ENCODE data around the gene PIKFYVE.
A peak's percentile ranks its signal among the peaks of the same experiment; 100 is the strongest.
"Not testable (repeated sequence)": the region's sequence is repeated elsewhere in the genome, so short reads cannot be mapped to it uniquely, and the experiment has no call there.

PIKFYVE gene

DNA sequence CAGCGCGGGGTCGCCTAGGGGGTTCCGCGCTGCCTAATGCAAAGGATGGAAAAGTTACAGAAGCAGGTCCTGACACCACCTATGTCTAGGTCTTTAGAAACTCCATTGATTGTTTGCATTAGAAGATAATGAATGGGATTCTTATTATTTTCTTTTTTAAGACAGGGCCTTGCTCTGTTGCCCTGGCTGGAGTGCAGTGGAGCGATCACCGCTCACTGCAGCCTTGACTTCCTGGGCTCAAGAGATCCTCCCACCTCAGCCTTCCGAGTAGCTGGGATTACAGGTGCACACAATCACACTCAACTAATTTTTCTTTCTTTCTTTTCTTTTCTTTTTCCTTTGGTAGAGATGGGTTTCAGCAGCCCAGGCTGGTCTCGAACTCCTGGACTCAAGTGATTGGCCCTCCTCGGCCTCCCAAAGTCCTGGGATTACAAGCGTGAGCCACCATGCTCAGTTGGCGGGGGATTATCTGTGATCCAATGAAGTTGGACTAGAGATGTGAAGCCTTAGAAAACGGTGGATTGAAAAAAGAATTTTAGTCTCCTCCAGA, 10.4 kb upstream of the PIKFYVE start:
- DNase-seq (ENCODE audit: low read depth, low spot score): no peak

DNA sequence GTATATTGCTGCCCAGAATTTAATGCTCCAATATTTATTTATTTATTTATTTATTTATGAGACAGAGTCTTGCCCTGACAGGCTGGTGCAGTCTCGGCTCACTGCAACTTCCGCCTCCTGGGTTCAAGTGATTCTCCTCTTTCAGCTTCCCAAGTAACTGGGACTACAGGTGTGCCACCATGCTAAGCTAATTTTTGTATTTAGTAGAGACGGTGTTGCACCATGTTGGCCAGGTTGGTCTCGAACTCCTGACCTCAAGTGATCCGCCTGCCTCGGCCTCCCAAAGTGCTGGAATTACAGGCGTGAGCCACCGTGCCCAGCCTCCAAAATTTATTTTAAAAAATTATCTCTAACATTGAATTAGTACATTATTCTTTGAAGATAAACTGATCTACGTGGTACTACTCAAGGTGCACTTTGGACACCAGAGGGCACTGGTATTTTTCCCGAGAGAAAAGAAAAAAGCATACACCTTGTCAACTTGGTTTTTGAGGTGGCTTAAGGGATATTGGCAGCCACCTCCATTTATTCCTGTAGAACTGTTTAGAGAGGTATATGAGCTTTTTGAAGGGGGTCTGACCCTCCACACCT, 9.8 kb upstream of the PIKFYVE start:
- peak; percentile 23 for DNase-seq (ENCODE audit: low read depth, low spot score)

DNA sequence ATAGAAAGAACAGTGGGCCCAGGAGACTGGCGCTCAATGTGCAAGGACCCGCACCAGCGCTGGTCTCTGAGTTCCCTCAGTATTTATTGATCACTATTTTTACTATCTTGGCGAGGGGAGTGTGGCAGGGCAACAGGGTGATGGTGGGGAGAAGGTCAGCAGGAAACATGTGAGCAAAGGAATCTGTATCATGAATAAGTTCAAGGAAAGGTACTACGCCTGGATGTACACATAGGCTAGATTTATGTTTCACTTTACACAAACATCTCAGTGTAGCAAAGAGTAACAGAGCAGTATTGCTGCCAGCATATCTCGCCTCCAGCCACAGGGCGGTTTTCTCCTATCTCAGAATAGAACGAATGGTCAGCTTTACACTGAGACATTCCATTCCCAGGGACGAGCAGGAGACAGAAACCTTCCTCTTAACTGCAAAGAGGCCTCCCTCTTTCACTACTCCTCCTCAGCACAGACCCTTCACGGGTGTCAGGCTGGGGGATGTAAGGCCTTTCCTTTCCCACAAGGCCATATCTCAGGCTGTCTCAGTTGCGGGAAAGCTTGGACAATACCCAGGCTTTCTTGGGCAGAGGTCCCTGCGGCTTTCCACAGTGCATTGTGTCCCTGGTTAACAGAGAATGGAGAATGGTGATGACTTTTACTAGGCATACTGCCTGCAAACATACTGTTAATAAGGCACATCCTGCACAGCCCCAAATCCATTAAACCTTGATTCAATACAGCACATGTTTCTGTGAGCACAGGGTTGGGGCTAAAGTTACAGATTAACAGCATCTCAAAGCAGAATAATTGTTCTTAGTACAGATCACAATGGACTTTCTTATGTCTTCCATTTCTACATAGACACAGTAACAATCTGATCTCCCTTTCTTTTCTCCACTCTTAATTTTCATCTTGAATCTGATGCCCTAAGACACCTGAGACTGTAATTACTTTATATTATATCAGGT, 8.9 kb upstream of the PIKFYVE start:
- DNase-seq (ENCODE audit: low read depth, low spot score): peak; percentile 50

DNA sequence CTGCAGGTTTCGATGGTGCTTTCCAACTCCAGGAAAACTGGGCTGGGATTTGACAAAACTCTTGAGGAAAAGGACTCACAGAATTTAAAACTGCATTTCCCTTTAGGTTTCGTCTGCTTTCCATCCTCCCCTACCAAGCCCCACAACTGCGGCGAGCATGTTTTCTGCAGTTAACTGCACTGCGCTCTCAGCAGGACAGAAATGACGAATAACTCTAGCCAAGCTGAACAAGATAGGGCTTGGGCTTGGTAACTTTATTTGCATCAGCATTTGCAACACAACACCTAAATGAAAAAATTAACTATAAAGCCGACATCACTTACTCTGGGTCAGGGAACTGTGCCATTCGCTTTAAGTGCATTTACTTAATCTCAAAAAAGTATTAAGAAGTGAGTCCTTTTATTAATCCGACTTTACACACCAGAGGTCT, 669 bp upstream of the PIKFYVE start:
- DNase-seq (ENCODE audit: low read depth, low spot score): peak; percentile 58

DNA sequence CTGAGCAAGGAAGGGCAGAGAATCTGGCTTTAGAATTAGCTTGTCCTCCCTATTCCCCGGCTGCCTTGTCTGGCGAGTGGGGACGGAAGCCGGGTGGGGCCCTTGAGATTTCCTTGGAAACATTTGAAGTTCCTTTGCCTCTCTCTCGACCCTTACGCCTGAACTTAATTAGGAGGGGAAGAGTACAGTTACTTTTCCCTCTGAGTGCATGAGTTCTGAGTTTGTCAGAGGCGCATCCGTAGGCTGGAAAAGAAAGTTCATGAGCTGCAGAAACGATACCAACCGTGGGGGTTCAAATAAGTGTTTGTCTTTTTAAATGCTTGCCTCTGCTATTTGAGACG, 468 bp downstream of the PIKFYVE start:
- no peak for DNase-seq (ENCODE audit: low read depth, low spot score)

DNA sequence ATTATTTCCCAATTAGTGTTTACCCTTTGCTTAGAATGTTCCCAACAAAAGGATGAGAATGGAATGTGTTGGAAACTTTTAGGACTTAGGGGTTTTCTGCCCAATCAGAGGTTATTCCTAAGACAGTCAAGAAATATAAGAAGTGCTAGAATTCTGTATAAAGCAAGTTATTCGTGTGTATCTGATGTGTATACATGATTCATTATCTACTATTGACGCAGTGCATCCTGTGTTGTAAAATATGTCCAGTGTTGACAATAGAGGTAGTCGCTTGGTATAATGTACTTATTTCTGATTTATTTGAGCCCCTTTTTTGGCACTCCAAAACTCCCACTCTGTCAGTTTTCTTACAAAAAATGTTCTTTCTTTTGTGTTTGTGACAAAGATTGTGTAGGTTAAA, 881 bp downstream of the PIKFYVE start:
- no peak for DNase-seq (ENCODE audit: low read depth, low spot score)

DNA sequence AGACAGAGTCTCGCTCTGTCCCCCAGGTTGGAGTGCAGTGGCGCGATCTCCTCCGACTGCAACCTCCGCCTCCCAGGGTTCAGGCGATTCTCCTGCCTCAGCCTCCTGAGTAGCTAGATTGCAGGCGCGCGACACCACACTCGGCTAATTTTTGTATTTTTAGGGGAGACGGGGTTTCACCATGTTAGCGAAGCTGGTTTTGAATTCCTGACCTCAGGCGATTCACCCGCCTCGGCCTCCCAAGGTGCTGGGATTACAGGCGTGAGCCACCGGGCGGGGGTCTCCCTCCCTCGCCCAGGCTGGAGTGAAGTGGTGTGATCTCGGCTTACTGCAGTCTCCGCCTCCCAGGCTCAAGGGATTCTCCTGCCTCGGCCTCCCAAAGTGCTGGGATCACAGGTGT, 1.5 kb downstream of the PIKFYVE start:
- not testable (repeated sequence) for DNase-seq (ENCODE audit: low read depth, low spot score)

DNA sequence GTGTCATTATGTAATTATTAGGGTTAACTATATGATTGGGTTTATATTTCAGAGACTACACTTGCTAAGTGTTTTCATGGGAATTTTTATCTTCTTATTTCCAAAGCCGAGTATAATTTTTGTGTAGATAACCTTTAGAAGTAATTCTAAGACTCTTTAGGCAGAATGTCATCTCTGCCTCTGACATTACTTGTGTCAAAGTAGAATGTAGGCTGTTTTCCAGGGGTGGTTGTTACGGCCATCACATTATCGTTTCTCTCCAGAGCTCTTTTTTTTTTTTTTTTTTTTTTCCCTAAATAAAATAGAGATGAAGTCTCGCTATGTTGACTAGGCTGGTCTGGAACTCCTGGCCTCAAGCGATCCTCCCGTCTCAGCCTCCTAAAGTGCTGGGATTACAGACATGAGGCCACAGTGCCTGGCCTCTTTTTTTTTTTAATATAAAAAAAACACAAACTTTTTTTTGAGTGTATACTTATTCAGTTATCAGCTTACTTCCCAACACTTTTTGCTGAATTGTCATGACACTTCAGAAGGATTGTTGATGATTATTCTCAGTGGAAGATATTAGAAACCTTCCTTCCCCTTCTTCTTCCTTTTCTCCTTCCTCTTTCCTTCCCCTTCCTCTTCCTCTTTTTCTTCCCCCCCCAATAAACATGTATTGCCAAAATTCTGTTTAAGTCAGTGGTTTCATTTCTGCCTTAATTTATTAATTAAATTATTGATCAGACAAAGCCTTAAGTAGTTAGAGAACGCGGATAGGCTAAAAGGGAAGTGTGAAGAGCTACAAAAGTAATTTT, 2.3 kb downstream of the PIKFYVE start:
- DNase-seq (ENCODE audit: low read depth, low spot score): no peak

DNA sequence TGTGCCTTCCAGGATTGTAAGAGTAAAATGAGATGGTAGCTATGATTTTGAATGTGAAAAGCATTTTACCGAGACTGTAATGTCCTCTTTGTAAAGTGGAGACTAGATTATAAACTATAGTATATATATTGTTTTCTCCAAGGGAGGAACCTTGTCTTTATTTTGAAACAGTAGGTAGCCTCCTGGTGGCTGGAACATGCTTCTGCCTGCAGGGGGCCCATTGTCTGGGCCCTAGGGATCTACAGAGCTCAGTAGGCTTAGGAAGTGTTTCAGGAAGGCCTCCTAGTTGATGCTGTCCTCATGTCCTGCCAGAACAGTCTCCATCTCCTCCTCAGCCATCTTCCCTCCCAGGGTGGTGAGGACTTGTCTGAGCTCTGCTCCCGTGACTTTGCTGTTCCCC, 3.0 kb downstream of the PIKFYVE start:
- no peak for DNase-seq (ENCODE audit: low read depth, low spot score)

DNA sequence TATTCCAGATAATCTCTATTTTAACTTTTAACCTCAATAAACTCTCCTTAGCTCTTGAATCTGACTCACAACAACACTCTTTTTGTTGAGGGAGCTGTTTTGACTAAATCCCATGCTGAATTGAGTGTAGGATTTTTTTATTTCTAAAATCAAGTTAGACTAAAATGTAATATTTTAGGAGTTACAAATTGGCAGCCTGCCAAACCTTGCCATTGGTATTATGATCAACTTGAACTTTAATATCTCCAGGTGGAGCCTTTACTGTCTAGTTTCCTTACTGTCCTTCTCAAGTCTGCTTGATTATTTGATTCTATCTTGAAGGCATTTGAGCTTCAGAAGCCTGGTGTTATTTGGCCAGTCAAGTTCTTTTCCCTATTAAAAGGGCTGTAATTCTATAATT, 8.7 kb downstream of the PIKFYVE start:
- DNase-seq (ENCODE audit: low read depth, low spot score): no peak

DNA sequence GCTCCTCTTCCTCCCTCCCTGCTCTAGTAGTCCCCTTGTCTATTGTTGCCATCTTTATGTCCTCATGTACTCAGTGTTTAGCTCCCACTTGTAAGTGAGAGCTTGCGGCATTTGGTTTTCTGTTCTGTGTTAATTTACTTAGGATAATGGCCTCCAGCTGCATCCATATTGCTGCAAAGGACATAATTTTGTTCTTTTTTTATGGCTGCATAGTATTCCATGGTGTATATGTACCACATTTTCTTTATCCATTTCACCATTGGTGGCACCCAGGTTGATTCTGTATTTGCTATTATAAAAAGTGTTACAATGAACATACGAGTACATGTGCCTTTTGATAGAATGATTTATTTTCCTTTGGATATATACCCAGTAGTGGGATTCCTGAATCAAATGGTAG, 12.5 kb downstream of the PIKFYVE start:
- DNase-seq (ENCODE audit: low read depth, low spot score): no peak

DNA sequence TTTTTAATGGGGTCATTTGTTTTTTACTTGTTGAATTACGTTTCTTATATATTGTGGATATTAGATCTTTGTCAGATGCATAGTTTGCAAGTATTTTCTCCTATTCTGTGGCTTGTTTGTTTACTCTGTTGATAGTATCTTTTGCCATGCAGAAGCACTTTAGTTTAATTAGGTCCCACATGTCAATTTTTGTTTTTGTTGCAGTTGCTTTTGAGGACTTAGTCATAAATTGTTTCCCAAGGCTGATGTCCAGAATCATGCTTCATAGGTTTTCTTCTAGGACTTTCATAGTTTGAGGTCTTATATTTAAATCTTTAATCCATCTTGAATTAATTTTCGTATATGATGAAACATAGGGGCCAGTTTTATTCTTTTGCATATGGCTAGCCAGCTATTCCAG, 13.2 kb downstream of the PIKFYVE start:
- DNase-seq (ENCODE audit: low read depth, low spot score): no peak

DNA sequence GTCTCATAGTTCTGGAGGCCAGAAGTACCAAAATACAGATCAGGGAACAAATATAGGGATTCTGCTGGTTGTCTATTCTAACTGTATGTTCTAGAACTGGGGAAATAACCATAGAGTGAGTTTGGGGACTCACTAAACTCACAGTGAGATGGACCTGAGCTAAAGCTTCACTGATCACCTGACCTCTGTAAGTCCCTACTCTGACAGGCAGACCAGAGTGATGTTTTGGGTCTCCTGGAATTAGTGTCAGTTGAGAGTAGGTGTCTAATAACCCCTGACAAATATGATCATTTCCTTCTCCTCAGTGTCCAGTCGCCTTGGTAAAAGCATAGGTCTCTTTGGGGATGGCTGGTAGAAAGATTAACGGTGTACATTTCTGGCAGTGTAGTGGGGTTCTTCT, 14.2 kb downstream of the PIKFYVE start:
- no peak for DNase-seq (ENCODE audit: low read depth, low spot score)

DNA sequence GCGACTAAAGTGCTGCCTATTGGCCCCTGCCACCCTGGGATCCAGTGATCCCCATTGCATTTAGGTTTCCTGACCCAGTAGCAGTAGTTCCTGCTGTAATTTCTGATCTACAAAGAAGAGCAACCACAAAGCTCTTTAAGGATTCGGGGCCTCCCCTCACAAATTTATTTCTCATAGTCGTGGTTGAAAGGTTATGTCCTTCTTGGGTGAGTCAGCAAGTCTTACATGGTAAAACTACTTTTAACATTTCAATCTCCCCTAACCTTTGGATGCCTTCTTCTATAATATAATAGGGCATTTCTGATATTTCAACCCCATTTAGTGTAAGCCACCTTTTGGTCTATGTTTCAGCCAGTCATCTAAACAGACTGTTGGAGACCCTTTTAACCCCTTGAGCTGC, 14.9 kb downstream of the PIKFYVE start:
- DNase-seq (ENCODE audit: low read depth, low spot score): peak; percentile 42

DNA sequence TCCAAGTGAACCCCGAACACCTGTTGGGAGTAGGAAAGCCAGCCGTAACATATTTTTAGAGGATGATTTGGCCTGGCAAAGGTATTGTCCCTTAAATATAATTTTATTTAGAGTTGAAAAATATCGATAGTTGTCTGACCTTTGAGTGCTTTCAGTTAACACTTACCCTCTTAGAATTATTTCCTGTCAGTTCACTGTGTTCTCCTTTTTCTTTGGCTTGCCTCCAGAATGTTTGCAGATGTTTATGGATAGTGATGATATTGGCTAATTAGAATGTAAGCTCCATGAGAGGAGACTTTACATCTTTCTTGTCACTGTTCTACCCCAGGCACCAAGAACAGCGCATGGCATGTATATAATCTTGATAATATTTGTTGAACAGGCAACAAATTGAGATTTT, 19.8 kb downstream of the PIKFYVE start:
- DNase-seq (ENCODE audit: low read depth, low spot score): no peak

DNA sequence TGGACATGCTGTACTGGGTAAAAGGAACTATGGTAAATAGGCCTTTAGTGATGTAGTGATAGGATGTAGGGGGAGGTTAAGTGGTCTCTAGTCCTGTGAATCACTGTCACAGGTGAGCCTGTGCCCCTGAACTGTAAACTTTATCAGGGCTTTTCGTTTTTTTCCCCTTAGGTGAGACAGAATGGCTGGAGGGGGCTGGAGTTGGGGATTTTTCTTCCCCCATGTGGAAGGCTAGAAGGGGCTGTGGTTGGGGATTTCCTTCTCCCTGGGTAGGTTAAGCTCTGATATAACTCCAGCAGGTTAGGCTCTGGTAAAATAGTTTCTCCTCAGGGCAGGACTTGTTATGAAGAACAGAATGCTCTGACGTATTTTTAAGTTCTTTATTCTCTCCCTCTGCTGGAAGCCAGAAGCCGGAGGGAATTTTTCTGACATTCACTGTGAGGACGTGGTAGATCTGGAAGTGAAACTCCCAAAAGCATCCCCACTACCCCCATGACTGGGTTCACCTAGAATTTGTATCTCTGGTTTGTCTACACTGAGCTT, 28.5 kb downstream of the PIKFYVE start:
- DNase-seq (ENCODE audit: low read depth, low spot score): no peak

DNA sequence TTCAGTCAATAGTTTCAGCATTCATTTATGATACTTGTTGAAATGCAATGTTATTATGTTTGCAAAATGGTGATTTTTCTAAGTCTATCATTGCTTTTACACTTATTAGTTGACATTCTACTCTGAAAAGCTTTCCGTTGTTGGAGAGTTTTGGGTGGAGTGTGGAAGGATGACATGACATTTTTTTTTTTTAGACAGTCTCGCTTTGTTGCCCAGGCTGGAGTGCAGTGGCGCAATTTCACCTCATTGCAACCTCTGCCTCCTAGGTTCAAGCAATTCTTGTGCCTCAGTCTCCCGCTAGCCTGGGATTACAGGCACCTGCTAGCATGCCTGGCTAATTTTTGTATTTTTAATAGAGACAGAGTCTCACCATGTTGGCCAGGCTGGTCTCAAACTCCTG, 29.8 kb downstream of the PIKFYVE start:
- no peak for DNase-seq (ENCODE audit: low read depth, low spot score)

DNA sequence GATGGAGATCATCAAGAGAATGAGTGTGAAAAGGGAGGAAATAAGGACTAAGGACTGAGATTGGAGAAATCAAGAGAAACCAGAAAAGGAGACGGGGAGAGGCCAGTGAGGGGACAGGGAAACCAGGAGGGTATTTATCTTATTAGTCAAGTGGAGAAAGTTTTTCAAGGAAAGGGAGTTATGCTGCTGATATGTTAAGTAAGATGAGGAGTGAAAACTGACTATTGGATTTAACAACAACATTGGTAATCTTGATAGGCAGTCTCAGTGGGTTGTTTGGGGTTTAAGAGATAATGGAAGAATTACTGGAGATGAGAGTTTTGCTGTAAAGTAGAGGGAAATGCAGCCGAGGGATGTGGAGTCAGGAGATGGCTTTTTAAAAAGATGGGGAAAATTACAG, 30.6 kb downstream of the PIKFYVE start:
- no peak for DNase-seq (ENCODE audit: low read depth, low spot score)

DNA sequence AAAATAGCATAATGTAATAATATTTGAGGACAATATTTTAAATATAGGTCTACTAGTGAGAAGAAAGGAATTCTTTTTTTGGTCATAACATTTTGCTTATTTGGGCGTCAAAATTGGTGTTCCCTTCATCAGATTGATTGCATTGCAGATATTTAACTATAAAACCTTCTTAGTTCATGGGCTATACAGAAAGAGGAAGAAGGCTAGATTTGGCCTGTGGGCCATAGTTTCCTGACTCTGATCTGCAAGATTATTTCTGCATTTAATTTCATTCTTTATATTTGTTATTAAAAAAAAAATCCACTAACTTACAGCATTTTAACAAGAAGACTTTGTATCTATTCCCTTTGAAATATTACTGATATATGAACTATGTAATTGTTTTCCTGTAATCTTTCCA, 31.9 kb downstream of the PIKFYVE start:
- DNase-seq (ENCODE audit: low read depth, low spot score): no peak

DNA sequence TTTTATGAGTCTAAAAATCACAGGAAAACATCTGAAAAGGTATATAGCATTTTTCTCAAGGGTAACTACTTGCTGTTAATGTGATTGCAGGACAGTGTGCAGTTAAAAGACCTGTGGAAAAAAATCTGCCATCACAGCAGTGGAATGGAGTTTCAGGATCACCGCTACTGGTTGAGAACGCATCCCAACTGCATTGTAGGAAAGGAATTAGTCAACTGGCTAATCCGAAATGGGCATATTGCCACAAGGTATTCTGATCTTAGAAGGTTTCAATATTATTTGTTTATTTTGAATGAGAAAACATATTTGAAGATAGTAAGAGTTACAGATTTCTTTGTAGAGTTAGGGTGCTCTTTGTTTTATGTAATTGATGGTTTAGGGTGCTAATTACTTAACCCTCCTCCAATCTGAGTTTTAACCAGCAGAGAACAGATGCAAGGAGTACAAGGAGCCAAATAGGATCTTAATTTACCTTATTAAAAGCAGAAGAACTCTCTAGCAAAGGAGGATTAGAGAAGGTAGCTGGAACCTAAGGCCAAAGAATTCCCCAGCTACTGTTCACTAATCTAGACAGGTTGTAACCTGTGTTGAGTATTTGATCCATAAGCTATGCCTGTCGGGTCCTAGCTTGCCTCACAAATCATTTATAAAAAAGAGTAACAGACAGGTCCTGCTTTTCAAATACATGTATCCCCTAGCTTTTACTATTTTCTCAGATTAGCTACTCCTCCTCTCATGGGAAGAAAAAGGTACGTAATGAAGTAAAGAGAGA, 35.0 kb downstream of the PIKFYVE start:
- no peak for DNase-seq (ENCODE audit: low read depth, low spot score)

DNA sequence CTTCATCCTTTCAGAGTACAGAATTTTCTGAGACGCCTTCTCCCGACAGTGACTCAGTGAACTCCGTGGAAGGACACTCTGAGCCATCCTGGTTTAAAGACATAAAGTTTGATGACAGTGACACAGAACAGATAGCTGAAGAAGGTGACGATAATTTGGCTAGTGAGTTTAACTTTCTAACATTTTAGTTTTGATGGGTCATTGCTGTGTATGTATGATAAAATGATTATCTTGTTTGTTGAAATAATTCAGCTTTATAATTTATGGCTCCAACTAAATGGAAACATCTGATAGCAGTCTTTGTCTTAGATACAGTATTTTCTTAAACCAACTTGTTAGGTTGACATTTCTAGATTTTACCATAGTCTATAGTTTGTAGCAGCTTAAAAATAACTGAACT, 38.1 kb downstream of the PIKFYVE start:
- DNase-seq (ENCODE audit: low read depth, low spot score): no peak

Data from astrocyte of the hippocampus (primary cell).